ENCODE data around the gene TTC32.

Gene TTC32

GRCh38 chr2:19854596-19855541, 46.9 kb downstream of the TTC32 start:
- no peak for DNase-seq (ENCODE audit: low read depth in 2 of 2)

- DNase-seq (ENCODE audit: low read depth in 2 of 2): no peak
These were observed 50.6 kb downstream of the TTC32 start for GRCh38 chr2:19851116-19851695.

- DNase-seq (ENCODE audit: low read depth in 2 of 2): no peak
These were observed 51.4 kb downstream of the TTC32 start for GRCh38 chr2:19850056-19851050.

- no peak for DNase-seq (ENCODE audit: low read depth in 2 of 2)
These were observed 52.8 kb downstream of the TTC32 start for GRCh38 chr2:19848952-19849351.

GRCh38 chr2:19848029-19848750, 53.6 kb downstream of the TTC32 start:
- DNase-seq (ENCODE audit: low read depth in 2 of 2): no peak

- no peak for DNase-seq (ENCODE audit: low read depth in 2 of 2)
These were observed 54.3 kb downstream of the TTC32 start for GRCh38 chr2:19847486-19847885.

Measured in stimulated activated CD4-positive, alpha-beta T cell treated with anti-CD3 and anti-CD28 coated beads, Interleukin-12 subunit alpha, Interleukin-12 subunit beta, amount 100 ng/mL, for 24 hours (primary cell).